GM18907 (cell line): ENCODE measurements around the gene FAM83E.
"Not testable (repeated sequence)": the region's sequence is repeated elsewhere in the genome, so short reads cannot be mapped to it uniquely, and the experiment has no call there.

Experiments used
- ATAC-seq: cut with Tn5 transposase; IDR thresholded peaks from one replicate; pipeline ENCODE4 v1.9.1; 2021; ENCODE audit warnings: mild to moderate bottlenecking, moderate library complexity; ENCODE audit not compliant: unreplicated experiment

Gene FAM83E

DNA sequence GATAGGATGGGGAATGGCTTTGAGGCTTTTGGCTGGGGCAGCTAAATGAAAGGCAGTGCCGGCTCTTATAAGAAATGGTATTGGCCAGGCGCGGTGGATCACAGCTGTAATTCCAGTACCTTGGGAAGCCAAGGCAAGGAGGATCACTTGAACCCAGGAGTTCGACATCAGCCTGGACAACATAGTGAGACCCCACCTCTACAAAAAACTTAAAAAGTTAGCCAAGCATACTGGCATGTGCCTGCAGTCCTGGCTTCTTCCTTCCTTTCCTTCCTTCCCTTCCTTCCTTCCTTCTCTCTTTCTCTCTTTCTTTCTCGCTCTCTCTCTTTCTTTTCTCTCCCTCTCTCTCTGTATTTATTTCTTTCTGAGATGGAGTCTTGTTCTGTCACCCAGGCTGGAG, 28.0 kb upstream of the FAM83E start:
- no peak for ATAC-seq

DNA sequence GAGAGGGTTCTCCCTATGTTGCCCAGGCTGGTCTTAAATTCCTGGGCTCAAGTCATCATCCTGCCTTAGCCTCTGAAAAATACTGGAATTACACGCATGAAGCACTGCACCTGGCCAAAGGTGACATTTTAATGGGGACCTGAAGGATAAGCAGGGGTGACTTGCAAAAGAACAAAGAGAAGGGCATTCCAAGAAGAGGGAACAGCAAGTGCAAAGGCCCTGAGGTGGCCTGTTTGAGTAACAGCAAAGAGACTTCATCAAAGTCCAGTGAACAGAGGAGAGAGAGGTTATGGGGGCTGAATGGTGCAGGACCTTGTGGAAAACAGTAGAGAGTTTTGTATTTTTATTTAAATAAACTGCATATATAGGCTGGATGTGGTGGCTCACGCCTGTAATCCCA, 27.0 kb upstream of the FAM83E start:
- no peak for ATAC-seq

DNA sequence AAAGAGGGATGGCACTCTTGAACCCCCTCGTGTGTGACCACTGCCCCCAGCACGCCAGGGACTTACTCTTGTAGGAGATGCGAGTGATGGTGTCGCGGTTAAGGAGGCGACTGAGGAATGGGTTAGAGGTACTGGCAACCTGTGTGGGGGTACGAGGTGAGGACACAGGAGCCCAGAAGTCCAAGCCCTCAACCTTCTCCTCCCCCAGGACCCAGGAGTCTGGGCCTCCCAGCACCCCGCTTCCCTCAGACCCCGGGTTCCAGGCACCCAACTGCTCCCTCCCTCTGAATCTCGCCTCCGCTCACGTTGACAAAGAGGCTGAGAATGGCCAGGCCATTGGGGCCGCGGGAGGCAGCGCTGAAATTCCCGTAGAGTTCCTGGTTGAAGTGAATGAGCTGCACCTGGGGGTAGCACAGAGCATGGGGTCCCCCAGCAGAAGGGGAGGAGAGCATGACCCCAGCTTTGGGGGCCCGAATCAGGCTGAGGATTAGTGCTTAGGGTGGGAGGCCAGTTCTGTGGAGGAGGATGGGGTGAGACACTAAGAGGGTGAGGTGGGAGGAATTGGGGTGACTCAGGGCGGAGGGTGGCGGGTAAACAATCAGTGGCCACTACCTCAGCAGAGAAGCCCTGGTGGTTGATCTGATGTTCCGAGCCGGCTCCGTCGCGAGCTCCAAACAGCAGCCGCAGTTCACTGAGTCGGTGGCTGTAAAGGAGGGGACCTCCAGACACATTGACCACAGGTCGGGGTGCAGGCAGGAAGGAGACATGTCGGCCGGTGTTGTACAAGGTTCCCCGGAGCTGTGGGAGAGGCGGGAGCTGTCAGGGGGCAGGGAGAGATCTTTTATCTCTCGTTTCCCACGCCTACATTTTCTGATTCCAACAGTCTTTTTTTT, 24.9 kb upstream of the FAM83E start:
- ATAC-seq: no peak

DNA sequence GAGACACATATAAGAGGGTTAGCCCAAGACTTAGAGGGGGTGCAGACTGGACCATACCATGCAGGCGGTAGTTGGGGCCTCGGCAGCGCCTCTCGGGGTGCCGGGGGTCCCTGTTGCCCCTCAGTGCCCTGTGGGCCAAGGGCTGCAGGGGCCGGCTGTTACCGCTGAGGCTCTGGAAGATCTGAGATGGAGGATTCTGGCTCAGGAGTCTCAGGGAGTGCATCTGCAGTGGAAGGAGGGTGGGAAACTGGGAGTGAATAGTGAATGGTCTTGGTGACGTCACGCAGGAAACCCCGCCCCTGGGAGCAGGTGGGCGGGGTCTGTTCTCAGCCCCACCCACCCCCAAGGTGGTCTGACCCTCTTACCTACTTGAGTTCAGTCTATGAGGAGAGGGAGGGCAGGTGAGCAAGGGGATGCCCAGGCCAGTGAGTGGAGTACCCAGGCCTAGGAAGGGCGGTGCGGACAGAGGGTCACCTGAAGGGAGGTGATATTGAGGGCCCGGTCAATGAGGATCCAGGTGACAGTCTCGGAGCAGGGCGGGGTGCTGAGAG, 24.0 kb upstream of the FAM83E start:
- no peak for ATAC-seq

DNA sequence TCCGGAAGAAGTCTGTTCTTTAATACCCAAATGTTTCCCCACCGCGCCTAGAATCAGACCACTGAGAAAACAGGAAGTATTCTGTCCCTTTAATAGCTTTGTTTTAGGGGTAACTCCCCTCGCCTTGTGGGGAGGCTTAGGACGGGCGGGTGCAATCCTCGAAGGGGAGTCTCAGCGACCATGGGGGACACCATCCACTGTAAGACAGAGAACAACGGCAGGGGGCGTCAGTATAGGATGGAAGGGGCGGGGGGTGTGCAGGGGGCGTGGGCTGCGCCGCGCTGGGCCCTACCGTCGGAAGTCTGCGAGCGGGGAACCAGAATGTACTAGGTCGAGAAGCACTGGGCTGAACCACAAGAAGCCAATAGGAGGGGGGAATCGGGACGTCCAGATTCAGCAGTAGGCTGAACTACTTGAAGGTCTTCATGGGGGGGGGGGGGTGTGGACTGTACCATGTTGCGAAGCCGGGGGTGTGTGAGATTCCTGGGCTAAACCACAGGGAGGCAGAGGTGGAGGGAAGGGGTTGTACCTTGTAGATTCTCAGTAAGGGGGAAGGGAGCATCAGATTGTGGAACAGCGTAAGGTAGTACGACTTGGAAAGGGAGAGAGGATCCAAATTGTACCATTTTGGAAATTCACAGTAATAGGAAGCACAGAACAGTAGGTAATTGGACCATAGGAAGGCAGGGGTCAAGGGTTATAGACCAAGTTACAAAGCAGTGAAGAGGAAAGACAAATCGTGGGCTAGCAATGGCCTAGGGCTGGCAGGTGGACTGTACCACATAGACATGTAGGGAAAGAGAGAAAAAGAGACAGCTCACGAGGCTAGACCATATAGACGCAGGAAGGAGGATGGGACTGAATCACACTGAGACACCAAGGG, 23.3 kb upstream of the FAM83E start:
- ATAC-seq: peak; percentile 23

DNA sequence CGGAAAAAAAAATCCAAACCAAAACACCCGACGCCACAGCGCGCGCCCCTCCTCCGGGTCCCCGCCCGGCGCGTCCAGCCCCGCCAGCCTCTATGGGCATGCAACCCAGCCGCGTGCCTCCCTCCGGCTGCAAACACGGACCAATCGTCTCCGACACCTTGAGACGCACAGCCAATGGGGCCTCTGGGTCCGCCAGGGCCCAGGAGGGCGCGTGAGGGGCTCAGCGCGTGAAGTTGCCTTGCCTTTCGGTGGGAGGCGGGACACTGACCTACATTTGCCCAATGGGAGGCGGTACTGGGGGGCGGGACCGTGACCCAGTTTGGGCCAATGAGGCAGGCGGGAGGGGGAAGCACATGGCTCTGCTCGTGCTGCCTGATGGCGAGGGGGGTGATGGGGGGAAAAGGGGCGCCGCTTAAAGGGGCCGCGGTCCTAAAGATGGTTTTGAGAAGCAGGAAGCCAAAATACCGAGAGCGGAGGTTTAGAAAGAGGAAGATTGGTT, 22.6 kb upstream of the FAM83E start:
- peak; percentile 61 for ATAC-seq

DNA sequence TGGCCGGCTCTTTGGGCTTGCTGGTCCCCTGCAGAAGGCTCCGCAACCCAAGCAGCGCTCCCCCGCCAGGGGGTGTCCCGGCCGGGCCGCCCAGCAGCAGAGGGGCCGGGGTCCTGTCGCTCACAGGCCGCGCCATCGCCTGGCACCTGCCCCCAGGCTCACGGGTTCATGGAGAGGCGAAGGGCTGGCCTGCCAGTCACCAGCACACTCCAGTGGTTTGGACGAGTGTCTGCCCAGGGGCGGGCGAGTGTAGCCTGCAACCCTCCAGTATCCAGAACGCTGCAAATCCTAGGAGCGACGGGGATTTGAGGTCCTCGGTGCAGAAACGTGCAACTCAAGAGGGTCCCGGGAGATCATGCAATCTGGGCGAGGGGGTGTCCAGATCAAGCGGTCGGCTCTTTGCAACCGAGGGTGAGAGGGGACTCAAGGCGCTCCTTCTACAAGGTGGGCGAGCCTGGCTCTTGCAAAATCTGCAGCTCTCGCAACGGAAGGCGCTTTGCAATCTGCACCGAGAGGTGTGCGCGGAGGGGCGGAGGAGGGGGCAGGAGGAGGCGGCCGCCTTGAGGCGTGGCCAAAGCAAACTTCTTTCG, 22.1 kb upstream of the FAM83E start, which contains the start of gene DBP:
DBP (minus strand) TSS at position 521 of the 590 bp plus-strand sequence; CDS start at position 136, 385 bp downstream.
- no peak for ATAC-seq

DNA sequence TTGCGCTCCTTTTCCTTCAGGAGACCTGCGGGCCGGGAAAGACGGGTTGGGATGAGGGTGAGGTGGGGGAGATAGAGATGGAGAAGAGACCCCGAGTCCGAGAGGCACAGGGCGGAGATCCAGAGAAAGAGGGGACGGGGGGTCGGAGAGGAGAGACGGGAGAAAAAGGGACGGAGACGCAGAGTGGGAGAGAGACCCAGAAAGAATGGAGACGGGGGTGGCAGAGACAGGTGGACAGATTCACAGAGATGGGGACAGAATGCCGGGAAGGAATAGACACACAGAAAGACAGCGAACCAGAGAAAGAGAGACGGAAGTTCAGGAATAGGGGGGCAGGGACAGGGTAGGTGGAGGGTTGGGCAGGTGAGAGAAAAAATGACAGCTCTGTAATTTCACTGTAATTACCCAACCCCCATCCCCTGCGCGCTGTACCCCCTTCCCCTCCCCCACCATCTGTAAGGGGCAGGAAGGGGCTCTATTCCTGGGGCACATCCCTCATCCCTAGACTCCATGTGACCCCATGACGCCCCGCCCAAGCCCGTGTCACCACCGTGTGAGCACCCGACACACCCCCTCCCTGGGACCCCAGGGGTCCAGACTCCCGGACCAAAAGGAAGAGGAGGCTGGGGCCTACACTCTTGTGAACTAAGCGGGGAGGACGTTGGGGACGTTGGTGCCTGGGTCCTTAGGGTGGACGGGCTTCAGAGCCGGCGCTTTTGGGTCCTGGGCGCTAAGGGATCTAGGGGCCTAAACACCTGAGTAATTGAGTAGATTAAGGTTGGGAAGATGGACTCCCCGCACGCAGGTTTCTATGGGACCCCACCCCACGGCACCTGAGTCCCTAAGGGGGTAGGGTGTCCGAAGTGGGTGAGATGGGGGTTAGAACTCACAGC, 21.3 kb upstream of the FAM83E start:
- no peak for ATAC-seq

DNA sequence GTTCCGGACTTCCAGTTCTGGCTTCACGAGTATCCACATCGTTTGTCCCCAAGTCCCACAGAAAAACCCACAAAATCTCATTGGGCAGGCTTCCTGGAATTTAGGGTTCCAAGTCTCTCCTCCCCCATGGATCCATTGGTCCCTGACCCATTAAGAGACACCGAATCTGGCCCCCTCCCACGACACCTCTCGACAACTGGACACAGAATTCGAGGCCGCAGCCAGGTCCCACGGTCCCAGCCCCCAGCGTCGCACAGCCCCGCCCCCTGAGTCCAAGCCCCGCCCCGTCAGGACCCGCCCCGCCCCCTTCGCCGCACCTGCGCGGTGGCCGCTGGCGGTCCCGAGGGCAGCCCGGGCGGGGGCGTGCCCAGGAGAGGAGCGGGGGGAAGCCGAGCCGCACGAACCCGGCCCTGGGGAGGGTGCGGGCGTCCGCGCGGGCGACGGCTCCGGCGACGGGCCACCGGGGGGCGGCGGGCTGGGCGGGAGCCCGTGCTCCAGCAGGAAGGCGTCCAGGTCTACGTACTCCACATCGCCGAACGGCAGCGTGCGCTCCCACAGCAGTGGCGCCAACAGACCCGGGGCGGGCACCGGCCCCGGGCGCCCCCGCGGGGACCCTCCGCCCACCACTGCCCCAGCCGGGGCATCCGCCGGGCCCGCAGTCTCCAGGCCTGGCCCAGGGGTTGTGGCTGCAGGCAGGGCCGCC, 20.5 kb upstream of the FAM83E start:
- peak; percentile 19 for ATAC-seq

DNA sequence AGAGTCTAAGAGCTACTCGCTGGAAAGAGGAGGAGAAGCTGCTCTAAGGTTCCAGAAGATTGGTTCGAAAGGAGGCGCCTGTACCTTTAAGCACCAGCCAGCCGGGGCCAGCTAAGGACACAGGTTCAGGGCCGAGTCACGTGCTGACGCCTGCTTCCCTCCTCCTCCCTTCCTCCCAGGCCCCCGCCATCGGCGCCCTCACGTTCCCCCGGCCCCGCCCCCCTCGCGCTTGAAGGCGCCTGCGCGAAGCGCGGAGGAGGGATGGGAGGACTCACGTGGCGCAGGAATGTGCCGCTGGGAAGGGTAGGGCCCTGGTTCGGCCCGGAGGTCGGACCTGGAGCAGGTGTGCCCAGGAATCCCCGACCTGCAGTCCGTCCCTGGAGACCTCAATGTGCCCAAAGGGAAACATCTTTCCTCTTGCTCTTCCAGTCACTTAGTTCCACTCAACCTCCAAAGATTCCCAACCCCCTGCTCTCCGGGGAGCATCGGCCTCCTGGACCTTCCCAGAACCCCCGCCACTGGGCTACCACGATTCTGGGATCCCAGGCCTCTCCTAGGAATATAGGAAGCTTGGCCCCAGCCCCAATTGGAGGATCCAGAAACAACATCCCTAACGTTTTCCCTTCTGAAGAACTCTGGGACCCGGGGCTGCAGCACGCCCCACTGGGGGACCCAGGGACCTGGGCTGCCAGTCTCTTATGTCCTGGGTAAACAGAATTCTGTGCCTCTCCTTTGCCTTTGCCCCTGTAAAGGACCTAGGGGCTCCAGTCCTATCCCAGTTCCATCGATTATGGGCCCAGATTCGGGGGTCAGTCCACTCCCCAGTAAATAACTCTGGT, 19.8 kb upstream of the FAM83E start:
- peak; percentile 32 for ATAC-seq

DNA sequence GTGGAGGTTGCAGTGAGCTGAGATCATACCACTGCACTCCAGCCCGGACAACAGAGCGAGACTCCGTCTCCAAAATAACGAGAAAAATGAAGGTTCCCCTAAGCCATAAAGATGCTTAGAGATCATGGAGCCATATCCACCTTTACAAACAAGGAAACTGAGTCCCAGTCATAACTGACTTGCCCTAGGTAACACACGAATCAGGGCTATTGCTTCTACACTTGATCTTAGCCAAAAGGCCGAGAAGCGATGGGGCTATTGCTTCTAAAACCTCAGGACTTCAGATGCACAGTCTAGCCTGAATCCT, 19.1 kb upstream of the FAM83E start:
- ATAC-seq: no peak

DNA sequence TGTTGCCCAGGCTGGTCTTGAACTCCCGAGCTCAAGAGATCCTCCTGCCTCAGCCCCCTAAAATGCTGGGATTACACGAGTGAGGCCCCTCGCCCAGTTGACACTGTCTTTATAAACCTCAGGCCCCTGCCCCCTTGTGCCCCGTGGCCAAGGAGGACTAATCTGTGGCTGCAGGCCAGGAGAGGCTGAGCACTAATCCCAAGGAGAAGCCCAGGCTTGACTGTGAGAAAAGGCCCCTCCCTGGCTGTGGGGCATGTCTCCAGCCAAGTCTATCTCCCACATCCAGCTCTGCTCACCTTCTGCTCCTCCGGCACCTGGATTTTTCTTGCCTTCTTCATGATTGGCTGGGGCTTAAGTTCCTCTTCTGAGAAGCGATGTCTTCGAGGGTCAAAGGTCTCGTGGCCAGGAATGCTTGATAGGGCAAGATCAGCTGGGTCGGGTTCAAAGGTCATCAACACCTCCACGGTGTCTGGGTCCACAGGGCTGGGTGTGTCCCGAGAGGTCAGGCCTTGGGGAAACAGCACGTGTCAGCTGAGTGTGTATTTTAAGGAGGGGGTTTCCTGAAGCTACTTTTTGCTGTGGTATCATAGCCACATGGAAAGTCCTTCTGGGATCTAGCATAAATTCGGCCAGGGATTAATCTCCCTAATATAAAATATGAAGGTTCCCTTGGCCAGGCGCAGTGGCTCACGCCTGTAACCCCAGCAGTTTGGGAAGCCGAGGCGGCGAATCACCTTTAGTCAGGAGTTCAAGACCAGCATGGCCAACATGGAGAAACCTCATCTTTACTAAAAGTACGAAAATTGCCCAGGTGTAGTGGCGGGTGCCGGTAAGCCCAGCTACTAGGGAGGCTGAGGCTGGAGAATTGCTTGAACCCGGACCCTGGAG, 18.5 kb upstream of the FAM83E start:
- no peak for ATAC-seq

DNA sequence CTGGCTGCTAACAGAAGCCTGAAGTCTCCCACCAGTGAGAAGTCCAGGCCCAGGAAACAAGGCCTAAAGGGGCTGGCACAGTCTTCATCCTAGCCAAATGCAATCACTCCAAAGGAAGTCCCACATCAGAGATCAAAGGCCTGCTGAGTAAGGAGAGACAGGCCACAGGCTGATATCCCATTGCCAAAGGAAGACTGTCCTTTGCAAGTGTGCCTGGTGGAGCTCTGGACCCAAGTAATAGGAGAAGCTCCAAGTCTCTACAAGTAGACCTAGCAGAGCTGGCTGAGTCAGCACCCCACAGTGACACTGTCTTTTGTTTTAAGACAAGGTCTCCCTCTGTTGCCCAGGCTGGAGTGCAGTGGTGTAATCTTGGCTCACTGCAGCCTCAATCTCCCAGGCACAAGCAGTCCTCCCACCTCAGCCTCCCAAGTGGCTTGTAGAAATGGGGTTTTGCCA, 17.8 kb upstream of the FAM83E start:
- no peak for ATAC-seq

DNA sequence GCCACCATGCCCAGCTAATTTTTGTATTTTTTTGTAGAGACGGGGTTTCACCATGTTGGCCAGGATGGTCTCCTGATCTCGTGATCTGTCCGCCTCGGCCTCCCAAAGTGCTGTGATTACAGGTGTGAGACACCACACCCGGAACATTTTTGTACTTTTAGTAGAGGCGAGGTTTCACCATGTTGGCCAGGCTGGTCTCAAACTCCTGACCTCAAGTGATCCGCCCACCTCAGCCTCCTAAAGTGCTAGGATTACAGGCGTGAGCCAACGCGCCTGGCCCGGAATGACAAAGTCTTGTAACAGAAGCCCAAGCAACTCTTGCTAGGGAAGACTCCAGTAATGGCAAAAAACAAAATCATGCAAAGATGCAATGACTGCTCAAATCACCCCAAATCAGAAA, 17.4 kb upstream of the FAM83E start:
- not testable (repeated sequence) for ATAC-seq

DNA sequence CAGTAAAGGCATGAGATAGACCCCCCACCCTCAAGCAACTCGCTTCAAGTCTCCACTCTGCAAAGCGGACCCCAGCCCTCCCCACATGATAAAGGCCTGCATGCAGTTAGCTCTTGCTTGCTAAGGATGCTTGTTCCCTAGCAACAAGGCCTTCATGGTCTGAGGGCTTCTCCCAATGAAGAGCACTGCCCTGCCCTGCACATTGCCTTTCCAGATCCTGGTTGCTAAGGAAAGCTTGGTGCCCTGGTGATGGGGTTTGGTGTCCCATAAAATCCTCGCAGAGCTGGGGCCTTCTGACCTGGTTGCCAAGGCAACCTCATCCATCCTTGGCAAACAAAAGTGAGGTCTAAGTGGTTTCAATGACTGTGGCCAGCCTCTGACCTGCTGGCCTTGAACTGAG, 16.3 kb upstream of the FAM83E start:
- no peak for ATAC-seq

DNA sequence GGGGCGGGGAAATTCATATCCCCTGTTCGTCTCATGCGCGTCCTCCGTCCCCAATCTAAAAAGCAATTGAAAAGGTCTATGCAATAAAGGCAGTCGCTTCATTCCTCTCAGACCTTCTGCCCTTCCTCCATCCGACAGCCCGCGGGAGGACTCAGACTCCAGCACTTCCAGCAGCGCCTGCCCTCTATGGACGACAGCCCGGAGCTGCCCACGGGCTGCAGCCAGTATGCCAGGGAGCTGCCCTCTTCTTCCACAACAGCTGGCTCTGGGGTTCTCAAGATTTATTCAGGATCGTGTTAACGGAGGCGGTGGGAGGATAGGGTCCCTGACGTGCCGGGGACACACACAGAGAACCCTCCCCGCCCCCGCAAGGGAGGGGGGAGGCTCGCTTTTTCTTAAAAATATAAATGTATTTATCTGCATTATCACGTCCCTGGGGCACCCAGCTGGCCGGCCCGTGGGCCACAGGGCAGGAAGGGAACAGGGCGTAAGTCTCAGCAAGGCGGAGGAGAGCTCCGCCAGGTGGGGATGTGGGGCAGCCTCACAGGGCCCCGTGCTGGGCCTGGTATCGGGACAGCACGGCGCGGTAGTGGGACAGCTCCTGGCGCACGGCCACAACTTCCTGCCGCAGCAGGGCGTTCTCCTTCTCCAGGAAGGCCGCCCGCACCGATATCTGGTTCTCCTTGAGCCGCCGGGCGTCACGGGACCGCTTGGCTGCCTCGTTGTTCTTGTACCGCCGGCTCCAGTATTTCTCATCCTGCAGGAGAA, 15.6 kb upstream of the FAM83E start:
- no peak for ATAC-seq
